ENCODE results near the gene CTNNA2. TPM values are rescaled to one million over a fixed set of nuclear protein-coding genes. Genes with fewer than 3 reads are reported as not detected.

CTNNA2 gene
- total RNA-seq, 1 experiment from 2014 or later, result 5.5 TPM

- no CpG with 5 or more reads among the region's 4 CpGs for WGBS (ENCODE audit: extremely low coverage, insufficient read length, low lambda C conversion rate)
- no peak overlapping the region for H2BK120ac ChIP-seq (ENCODE audit: low read depth, low read length, poor library complexity, severe bottlenecking)
- no peak overlapping the region for H2BK12ac ChIP-seq (ENCODE audit: insufficient read length, low read depth, low read length)
- Mint-ChIP-seq H3K27me3 (ENCODE audit: low read depth) (no peaks in the 10 kb centered on the region), H3K4me1 (peaks cover 2 to 6% of the 10 kb centered on the region in 2 experiments; a peak in 1 of 4 replicates), H3K27ac (no peak overlapping the region; a peak in 1 of 7 replicates), H3K9me3 (no peaks in the 10 kb centered on the region), H3K4me3 (no peak overlapping the region), H3K36me3 (ENCODE audit: insufficient read depth in 1 of 3, low read depth in 3 of 3) (no peaks in the 10 kb centered on the region)
- DNase-seq, result no peak
- H3K18ac ChIP-seq (ENCODE audit: insufficient read length, low read depth, low read length), result no peak overlapping the region
- H3K23ac ChIP-seq (ENCODE audit: insufficient read length, low read depth, low read length), result no peak overlapping the region
- no peak overlapping the region for H4K5ac ChIP-seq (ENCODE audit: insufficient read length, low read depth, low read length)
- H3T11ph ChIP-seq (ENCODE audit: low read length), result no peak overlapping the region
- no peaks in the 10 kb centered on the region for H3K9me3 ChIP-seq (ENCODE audit: control insufficient read depth, low read depth, low read length)
- no peak overlapping the region for H4K8ac ChIP-seq (replicated peaks; ENCODE audit: insufficient read length, low read depth, low read length)
- H2BK20ac ChIP-seq (ENCODE audit: low read depth, low read length, poor library complexity, severe bottlenecking), result no peak overlapping the region
- H3K27ac ChIP-seq (ENCODE audit: insufficient read length, low read depth, low read length), result no peak overlapping the region
- no peaks in the 10 kb centered on the region; the same call in 1 of the 2 replicates for H3K4me1 ChIP-seq (ENCODE audit: insufficient read depth, low read length)
- no peak for TF ChIP-seq CTCF (conservative IDR thresholded peaks at IDR 0.05)
- H3K14ac ChIP-seq (ENCODE audit: insufficient read depth, low read length), result no peak overlapping the region
- no peaks in the 10 kb centered on the region for H3K79me1 ChIP-seq (ENCODE audit: insufficient read depth, low read depth, low read length, poor library complexity, severe bottlenecking)
- no peak overlapping the region for H2BK15ac ChIP-seq (ENCODE audit: low read depth, low read length)
- H3K79me2 ChIP-seq (ENCODE audit: insufficient read depth, low read length), result no peaks in the 10 kb centered on the region
- H3K9ac ChIP-seq (ENCODE audit: extremely low read depth, insufficient read length, low read length), result no peak overlapping the region
- H2BK5ac ChIP-seq (ENCODE audit: insufficient read length, low read length), result no peak overlapping the region
- no peak overlapping the region for H3K56ac ChIP-seq (ENCODE audit: insufficient read length, low read depth, low read length)
- no peaks in the 10 kb centered on the region for H3K27me3 ChIP-seq (ENCODE audit: insufficient read depth, low read length)
- no peaks in the 10 kb centered on the region for H4K20me1 ChIP-seq (ENCODE audit: control insufficient read depth, insufficient read depth, insufficient read length)
- no peak overlapping the region for H4K91ac ChIP-seq (ENCODE audit: insufficient read length, low read depth, low read length)
- no peak overlapping the region for H2AK5ac ChIP-seq (ENCODE audit: insufficient read length, low read length)
- H3K4me2 ChIP-seq (ENCODE audit: insufficient read depth, insufficient read length, low read length), result no peak overlapping the region
- no peak overlapping the region for H2AFZ ChIP-seq (ENCODE audit: low read length)
- H3K4ac ChIP-seq (ENCODE audit: low read depth, low read length), result no peak overlapping the region
- H3K23me2 ChIP-seq (ENCODE audit: insufficient read length, low read depth, low read length, poor library complexity, severe bottlenecking), result no peaks in the 10 kb centered on the region
These were observed 978.1 kb downstream of the CTNNA2 start for GRCh38 chr2:80490964-80491363.

Measured in H9 (cell line).